ENCODE measurements around the gene CNMD. TPM values are rescaled to one million over a fixed set of nuclear protein-coding genes. Genes with fewer than 3 reads are reported as not detected.
"Not testable (repeated sequence)": the region's sequence is repeated elsewhere in the genome, so short reads cannot be mapped to it uniquely, and the experiment has no call there.

CNMD gene
- total RNA-seq, 4 donors from 2014 or later = not detected

- Histone ChIP-seq H3K27ac (no peak overlapping the region), H3K4me3 (no peak overlapping the region), H3K4me1 (no peaks in the 10 kb centered on the region), H3K27me3 (no peaks in the 10 kb centered on the region), H3K36me3 (peaks cover 0 to 47% of the 10 kb centered on the region in 2 donors), H3K9me3 (no peaks in the 10 kb centered on the region)
- TF ChIP-seq CTCF (IDR thresholded peaks at IDR 0.05 in 4 of 5, conservative IDR thresholded peaks at IDR 0.05 in 1 of 5) (no peak), POLR2A (IDR thresholded peaks at IDR 0.05) (no peak)
- no peak for DNase-seq
- no peak for ATAC-seq
- in situ Hi-C loops (cut with MboI; ENCODE audit: low sequenced_read_pairs in 4 of 4) = no loop called here
- intact Hi-C loops (cut with DNase I; ENCODE audit: low total_unique reads) = no loop called here
Observed at GRCh38 chr13:52686376-52686775, 53.2 kb downstream of the CNMD start.

- H3K4me1 ChIP-seq; H3K27me3 ChIP-seq; H3K27ac ChIP-seq; in situ Hi-C loops (cut with MboI; ENCODE audit: low sequenced_read_pairs in 4 of 4); intact Hi-C loops (cut with DNase I; ENCODE audit: low total_unique reads); H3K9me3 ChIP-seq; H3K4me3 ChIP-seq; DNase-seq; ATAC-seq: not testable (repeated sequence)
- peaks cover 0 to 52% of the 10 kb centered on the region in 2 donors for H3K36me3 ChIP-seq
Observed at GRCh38 chr13:52685806-52686205, 53.8 kb downstream of the CNMD start.

- Histone ChIP-seq H3K4me3 (no peak overlapping the region), H3K4me1 (no peaks in the 10 kb centered on the region), H3K9me3 (no peaks in the 10 kb centered on the region), H3K36me3 (peaks cover 0 to 31% of the 10 kb centered on the region in 2 donors), H3K27ac (no peak overlapping the region), H3K27me3 (no peaks in the 10 kb centered on the region)
- intact Hi-C loops (cut with DNase I; ENCODE audit: low total_unique reads) = no loop called here
- in situ Hi-C loops (cut with MboI; ENCODE audit: low sequenced_read_pairs in 4 of 4) = no loop called here
- no peak for DNase-seq
- ATAC-seq = no peak
- TF ChIP-seq POLR2A (IDR thresholded peaks at IDR 0.05) (no peak), CTCF (IDR thresholded peaks at IDR 0.05 in 4 of 5, conservative IDR thresholded peaks at IDR 0.05 in 1 of 5) (no peak)
Observed at GRCh38 chr13:52677823-52678222, 61.8 kb downstream of the CNMD start.

- Histone ChIP-seq H3K36me3 (peaks cover 0 to 22% of the 10 kb centered on the region in 2 donors), H3K27me3 (no peaks in the 10 kb centered on the region), H3K9me3 (no peaks in the 10 kb centered on the region), H3K4me3 (no peak overlapping the region), H3K27ac (no peak overlapping the region), H3K4me1 (no peaks in the 10 kb centered on the region)
- no peak for ATAC-seq
- TF ChIP-seq POLR2A (IDR thresholded peaks at IDR 0.05) (no peak), CTCF (IDR thresholded peaks at IDR 0.05 in 4 of 5, conservative IDR thresholded peaks at IDR 0.05 in 1 of 5) (no peak)
- intact Hi-C loops (cut with DNase I; ENCODE audit: low total_unique reads) = no loop called here
- in situ Hi-C loops (cut with MboI; ENCODE audit: low sequenced_read_pairs in 4 of 4) = loop anchor here in 2 of 4 donors (25.0 kb wide), 2 partner anchors 211 to 486 kb away; partner anchors contain the start of genes CKAP2 (in 1 of the 2) and VPS36 (in 1 of the 2)
- DNase-seq = no peak
Observed at GRCh38 chr13:52673465-52673864, 66.2 kb downstream of the CNMD start.

GRCh38 chr13:52670726-52671125 lies 68.9 kb downstream of the CNMD start:
- Histone ChIP-seq H3K4me1 (no peaks in the 10 kb centered on the region), H3K27ac (no peak overlapping the region), H3K27me3 (no peaks in the 10 kb centered on the region), H3K4me3 (no peak overlapping the region), H3K36me3 (peaks cover 0 to 35% of the 10 kb centered on the region in 2 donors), H3K9me3 (no peaks in the 10 kb centered on the region)
- TF ChIP-seq CTCF (IDR thresholded peaks at IDR 0.05 in 4 of 5, conservative IDR thresholded peaks at IDR 0.05 in 1 of 5) (no peak), POLR2A (IDR thresholded peaks at IDR 0.05) (no peak)
- DNase-seq (no peak), ATAC-seq (no peak)
- in situ Hi-C loops (cut with MboI; ENCODE audit: low sequenced_read_pairs in 4 of 4) (loop anchor here in 2 of 4 donors (25.0 kb wide), 2 partner anchors 208 to 483 kb away; partner anchors contain the start of genes CKAP2 (in 1 of the 2) and VPS36 (in 1 of the 2)), intact Hi-C loops (cut with DNase I; ENCODE audit: low total_unique reads) (no loop called here)
